ENCODE data around the gene PRDM11.

The PRDM11 gene

DNA sequence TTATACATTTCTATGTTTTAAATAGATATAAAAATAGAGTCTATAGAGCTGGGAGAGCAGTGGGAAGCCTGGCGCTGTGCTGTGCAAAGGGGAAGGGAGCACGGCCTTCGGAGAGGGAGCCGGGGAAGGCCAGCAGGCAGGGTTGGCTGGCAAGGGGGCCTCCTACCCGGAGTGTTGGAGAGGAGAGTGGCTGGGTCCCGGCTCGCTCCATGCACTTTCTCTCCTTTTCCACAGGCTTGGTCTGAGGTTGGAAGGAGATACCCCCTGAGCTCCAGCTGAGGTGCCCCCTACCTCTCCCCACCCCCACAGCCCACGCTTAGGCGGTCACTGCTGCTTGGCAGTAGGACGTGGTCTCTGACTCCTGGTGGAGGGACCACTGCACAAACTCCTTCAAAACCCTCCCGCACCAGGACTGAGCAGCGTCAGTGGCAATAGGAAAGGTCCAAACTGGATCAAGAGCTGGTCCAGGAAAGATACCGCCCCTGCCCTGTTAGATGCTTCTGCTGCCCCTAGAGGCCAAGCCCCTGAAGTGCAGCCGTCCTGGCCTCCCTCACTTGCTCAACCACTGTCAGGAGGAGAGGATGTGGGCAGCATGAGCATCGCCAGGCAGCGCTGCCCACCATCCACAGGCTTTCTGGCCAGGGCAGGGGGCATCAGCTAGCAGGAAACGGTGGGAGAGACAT, 86.8 kb downstream of the PRDM11 start:
- Histone ChIP-seq H3K9ac (ENCODE audit: low read depth, low read length) (no peak overlapping the region), H2AFZ (ENCODE audit: low read depth, low read length) (no peak overlapping the region), H3K79me2 (ENCODE audit: insufficient read depth, low read length) (no peaks in the 10 kb centered on the region), H3K4me3 (ENCODE audit: low read depth in 1 of 2, low read length in 2 of 2) (no peak overlapping the region), H3K36me3 (ENCODE audit: insufficient read depth, low read length) (no peaks in the 10 kb centered on the region), H3K4me1 (ENCODE audit: insufficient read depth, low read length) (no peaks in the 10 kb centered on the region), H3K9me3 (ENCODE audit: insufficient read depth, low read length, severe bottlenecking) (no peaks in the 10 kb centered on the region), H3K4me2 (ENCODE audit: insufficient read depth, low read length) (no peak overlapping the region), H4K20me1 (ENCODE audit: insufficient read depth, low read length) (no peaks in the 10 kb centered on the region), H3K27ac (ENCODE audit: low read length) (no peak overlapping the region), H3K27me3 (ENCODE audit: insufficient read depth, low read length, poor library complexity) (peaks cover 3% of the 10 kb centered on the region)
- no peak for TF ChIP-seq EZH2 (IDR thresholded peaks at IDR 0.05; ENCODE audit: borderline replicate concordance, low read depth, low read length, severe bottlenecking)
- TF ChIP-seq, protein P1, sequence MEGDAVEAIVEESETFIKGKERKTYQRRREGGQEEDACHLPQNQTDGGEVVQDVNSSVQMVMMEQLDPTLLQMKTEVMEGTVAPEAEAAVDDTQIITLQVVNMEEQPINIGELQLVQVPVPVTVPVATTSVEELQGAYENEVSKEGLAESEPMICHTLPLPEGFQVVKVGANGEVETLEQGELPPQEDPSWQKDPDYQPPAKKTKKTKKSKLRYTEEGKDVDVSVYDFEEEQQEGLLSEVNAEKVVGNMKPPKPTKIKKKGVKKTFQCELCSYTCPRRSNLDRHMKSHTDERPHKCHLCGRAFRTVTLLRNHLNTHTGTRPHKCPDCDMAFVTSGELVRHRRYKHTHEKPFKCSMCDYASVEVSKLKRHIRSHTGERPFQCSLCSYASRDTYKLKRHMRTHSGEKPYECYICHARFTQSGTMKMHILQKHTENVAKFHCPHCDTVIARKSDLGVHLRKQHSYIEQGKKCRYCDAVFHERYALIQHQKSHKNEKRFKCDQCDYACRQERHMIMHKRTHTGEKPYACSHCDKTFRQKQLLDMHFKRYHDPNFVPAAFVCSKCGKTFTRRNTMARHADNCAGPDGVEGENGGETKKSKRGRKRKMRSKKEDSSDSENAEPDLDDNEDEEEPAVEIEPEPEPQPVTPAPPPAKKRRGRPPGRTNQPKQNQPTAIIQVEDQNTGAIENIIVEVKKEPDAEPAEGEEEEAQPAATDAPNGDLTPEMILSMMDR (IDR thresholded peaks at IDR 0.05; ENCODE audit: borderline replicate concordance, extremely low read depth, low read length, poor library complexity, severe bottlenecking) = peak; percentile 92
- peak; percentile 93 for ATAC-seq (ENCODE audit: insufficient read depth, low read depth)
- DNase-seq = peak; percentile 73

DNA sequence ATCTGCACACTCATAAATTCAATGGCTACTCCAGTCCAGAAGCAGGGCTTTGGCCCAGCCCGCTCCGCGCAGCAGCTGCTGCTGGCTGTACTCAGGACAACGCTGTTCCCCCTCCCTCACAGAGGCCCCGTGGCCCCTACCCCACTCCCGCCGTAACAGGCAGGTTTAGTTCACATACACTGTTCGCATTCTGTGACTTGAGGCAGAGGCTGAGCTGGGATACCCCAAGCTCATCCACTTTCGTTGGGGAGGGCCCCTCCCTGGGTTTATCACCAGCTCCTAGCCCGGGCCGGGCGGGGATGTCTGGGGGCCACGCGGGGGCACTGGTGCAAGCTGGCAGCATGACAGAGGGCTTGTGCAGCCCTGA, 87.3 kb downstream of the PRDM11 start:
- Histone ChIP-seq H3K4me2 (ENCODE audit: insufficient read depth, low read length) (no peak overlapping the region), H3K9me3 (ENCODE audit: insufficient read depth, low read length, severe bottlenecking) (no peaks in the 10 kb centered on the region), H3K27ac (ENCODE audit: low read length) (no peak overlapping the region), H4K20me1 (ENCODE audit: insufficient read depth, low read length) (no peaks in the 10 kb centered on the region), H3K4me3 (ENCODE audit: low read depth in 1 of 2, low read length in 2 of 2) (no peak overlapping the region), H3K4me1 (ENCODE audit: insufficient read depth, low read length) (no peaks in the 10 kb centered on the region), H3K27me3 (ENCODE audit: insufficient read depth, low read length, poor library complexity) (peaks cover 3% of the 10 kb centered on the region), H3K9ac (ENCODE audit: low read depth, low read length) (no peak overlapping the region), H2AFZ (ENCODE audit: low read depth, low read length) (no peak overlapping the region), H3K79me2 (ENCODE audit: insufficient read depth, low read length) (no peaks in the 10 kb centered on the region), H3K36me3 (ENCODE audit: insufficient read depth, low read length) (no peaks in the 10 kb centered on the region)
- DNase-seq = no peak
- no peak for ATAC-seq (ENCODE audit: insufficient read depth, low read depth)
- no peak for TF ChIP-seq EZH2 (IDR thresholded peaks at IDR 0.05; ENCODE audit: borderline replicate concordance, low read depth, low read length, severe bottlenecking)
- TF ChIP-seq, protein P1 (IDR thresholded peaks at IDR 0.05; ENCODE audit: borderline replicate concordance, extremely low read depth, low read length, poor library complexity, severe bottlenecking) = no peak

DNA sequence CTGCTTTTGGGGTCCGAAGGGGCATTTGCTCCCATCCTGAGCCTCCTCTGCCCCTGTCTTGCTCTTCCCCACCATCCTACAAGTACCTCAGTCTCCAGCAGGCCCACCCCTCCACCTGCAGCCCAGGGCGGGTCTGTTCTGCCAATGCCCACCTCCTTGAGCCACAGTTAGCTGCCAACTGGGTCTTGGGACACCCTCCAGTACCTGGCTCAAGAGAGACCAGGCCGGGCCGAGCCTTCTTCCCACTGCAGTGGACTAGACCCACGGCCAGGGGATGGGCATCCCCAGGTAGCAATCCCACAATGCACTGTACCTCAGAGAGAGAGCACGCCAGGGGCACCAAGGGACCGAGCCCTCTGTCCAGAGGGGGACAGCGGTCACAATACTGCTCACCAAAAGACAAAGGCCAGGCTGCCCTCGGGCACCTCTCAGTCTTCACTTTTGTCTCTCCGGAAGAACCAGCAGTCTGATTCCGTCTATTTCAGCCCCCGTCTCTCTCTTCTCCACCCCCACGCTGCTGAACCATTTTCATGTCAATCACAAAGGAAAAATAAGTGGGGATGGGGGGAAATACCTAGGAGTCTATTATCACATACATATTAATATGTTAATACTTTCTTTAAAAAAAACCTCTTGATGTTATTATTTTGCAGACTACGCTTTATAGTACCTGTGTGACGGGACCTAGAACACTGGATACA, 88.0 kb downstream of the PRDM11 start:
- H3K27me3 ChIP-seq (ENCODE audit: insufficient read depth, low read length, poor library complexity) = peaks cover 3% of the 10 kb centered on the region
- no peak overlapping the region for H2AFZ ChIP-seq (ENCODE audit: low read depth, low read length)
- no peaks in the 10 kb centered on the region for H3K4me1 ChIP-seq (ENCODE audit: insufficient read depth, low read length)
- TF ChIP-seq, protein P1 (IDR thresholded peaks at IDR 0.05; ENCODE audit: borderline replicate concordance, extremely low read depth, low read length, poor library complexity, severe bottlenecking) = no peak
- no peak for TF ChIP-seq EZH2 (IDR thresholded peaks at IDR 0.05; ENCODE audit: borderline replicate concordance, low read depth, low read length, severe bottlenecking)
- no peaks in the 10 kb centered on the region for H3K36me3 ChIP-seq (ENCODE audit: insufficient read depth, low read length)
- ATAC-seq (ENCODE audit: insufficient read depth, low read depth) = no peak
- H3K9ac ChIP-seq (ENCODE audit: low read depth, low read length) = no peak overlapping the region
- H3K9me3 ChIP-seq (ENCODE audit: insufficient read depth, low read length, severe bottlenecking) = no peaks in the 10 kb centered on the region
- H3K4me2 ChIP-seq (ENCODE audit: insufficient read depth, low read length) = no peak overlapping the region
- no peak overlapping the region for H3K4me3 ChIP-seq (ENCODE audit: low read depth in 1 of 2, low read length in 2 of 2)
- H3K27ac ChIP-seq (ENCODE audit: low read length) = no peak overlapping the region
- H3K79me2 ChIP-seq (ENCODE audit: insufficient read depth, low read length) = no peaks in the 10 kb centered on the region
- no peaks in the 10 kb centered on the region for H4K20me1 ChIP-seq (ENCODE audit: insufficient read depth, low read length)
- DNase-seq = no peak

Data from DND-41 (cell line).